HL-60 (cell line): ENCODE data around the gene ATF6.

Experiments
- GABPA ChIP-seq: IDR thresholded peaks from 2 replicates; pipeline ENCODE4 v1.6.1; 2012; ENCODE audit warnings: low read depth
- POLR2AphosphoS5 ChIP-seq: IDR thresholded peaks from 2 replicates; pipeline ENCODE4 v1.6.1; 2012; ENCODE audit warnings: low read depth
- REST ChIP-seq: IDR thresholded peaks from 2 replicates; pipeline ENCODE4 v1.6.1; 2012; ENCODE audit warnings: low read depth; ENCODE audit not compliant: insufficient replicate concordance
- TF ChIP-seq, protein P1 (sequence below): IDR thresholded peaks from one replicate; pipeline ENCODE4 v1.5.1; 2011; ENCODE audit warnings: low read length, control low read depth, inconsistent platforms; ENCODE audit not compliant: insufficient read depth

DNA sequence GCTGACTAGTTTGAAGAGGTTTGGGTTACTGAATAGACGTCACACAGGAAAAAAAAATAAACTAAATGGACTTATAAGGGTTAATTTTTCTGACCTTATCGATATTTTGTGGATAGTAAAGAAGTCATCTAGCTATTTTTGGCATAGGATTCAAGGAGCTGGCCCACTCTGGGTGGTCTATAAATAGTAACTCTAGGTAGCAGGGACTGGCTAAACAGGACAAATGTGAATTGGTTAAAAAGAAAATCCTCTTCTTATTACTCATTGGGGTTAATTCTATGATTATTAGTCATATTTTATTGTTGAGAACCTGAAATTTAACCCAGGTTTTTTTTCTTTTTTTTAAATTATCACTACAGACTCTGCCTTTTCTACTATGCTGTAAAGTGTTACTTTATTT is 61.7 kb downstream of the ATF6 start:
- TF ChIP-seq, protein P1, sequence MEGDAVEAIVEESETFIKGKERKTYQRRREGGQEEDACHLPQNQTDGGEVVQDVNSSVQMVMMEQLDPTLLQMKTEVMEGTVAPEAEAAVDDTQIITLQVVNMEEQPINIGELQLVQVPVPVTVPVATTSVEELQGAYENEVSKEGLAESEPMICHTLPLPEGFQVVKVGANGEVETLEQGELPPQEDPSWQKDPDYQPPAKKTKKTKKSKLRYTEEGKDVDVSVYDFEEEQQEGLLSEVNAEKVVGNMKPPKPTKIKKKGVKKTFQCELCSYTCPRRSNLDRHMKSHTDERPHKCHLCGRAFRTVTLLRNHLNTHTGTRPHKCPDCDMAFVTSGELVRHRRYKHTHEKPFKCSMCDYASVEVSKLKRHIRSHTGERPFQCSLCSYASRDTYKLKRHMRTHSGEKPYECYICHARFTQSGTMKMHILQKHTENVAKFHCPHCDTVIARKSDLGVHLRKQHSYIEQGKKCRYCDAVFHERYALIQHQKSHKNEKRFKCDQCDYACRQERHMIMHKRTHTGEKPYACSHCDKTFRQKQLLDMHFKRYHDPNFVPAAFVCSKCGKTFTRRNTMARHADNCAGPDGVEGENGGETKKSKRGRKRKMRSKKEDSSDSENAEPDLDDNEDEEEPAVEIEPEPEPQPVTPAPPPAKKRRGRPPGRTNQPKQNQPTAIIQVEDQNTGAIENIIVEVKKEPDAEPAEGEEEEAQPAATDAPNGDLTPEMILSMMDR, result no peak
- TF ChIP-seq POLR2AphosphoS5, result no peak
- TF ChIP-seq GABPA, result no peak
- TF ChIP-seq REST, result no peak
